Activated naive CD8-positive, alpha-beta T cell (primary cell): ENCODE results near the gene LEMD1.

Experiments
- H3K27ac Mint-ChIP-seq: one replicate; pipeline ENCODE4 v1.8.0; 2021; ENCODE audit warnings: mixed read lengths
- H3K27me3 Mint-ChIP-seq: one replicate; pipeline ENCODE4 v1.8.0; 2021; ENCODE audit warnings: mixed read lengths
- H3K36me3 Mint-ChIP-seq: one replicate; pipeline ENCODE4 v1.8.0; 2021; ENCODE audit warnings: mixed read lengths
- H3K4me1 Mint-ChIP-seq: one replicate; pipeline ENCODE4 v1.8.0; 2021; ENCODE audit warnings: low read depth, mixed read lengths
- H3K4me3 Mint-ChIP-seq: one replicate; pipeline ENCODE4 v1.8.0; 2021; ENCODE audit warnings: mild to moderate bottlenecking, mixed read lengths
- H3K9me3 Mint-ChIP-seq: one replicate; pipeline ENCODE4 v1.8.0; 2021; ENCODE audit warnings: low read depth, mixed read lengths

The LEMD1 gene

GRCh38 chr1:205421798-205422197 lies at the start of gene LEMD1:
TSS of gene LEMD1 (minus strand) at chr1:205422056. CDS start at chr1:205420536, 1,520 bp downstream.
- no peak within 1 kb of the TSS for H3K4me3 Mint-ChIP-seq
- no peaks in the 10 kb centered on the region for H3K36me3 Mint-ChIP-seq
- H3K9me3 Mint-ChIP-seq = no peaks in the 10 kb centered on the region
- peaks cover 14% of the 10 kb centered on the region for H3K27me3 Mint-ChIP-seq
- H3K4me1 Mint-ChIP-seq = no peaks in the 10 kb centered on the region
- H3K27ac Mint-ChIP-seq = no peak within 1 kb of the TSS

GRCh38 chr1:205470131-205470530 lies 48.3 kb upstream of the LEMD1 start:
- Mint-ChIP-seq H3K4me1 (peaks cover 8% of the 10 kb centered on the region), H3K36me3 (peaks cover 6% of the 10 kb centered on the region), H3K27ac (no peak overlapping the region)

GRCh38 chr1:205466595-205467220 lies 44.9 kb upstream of the LEMD1 start:
- Mint-ChIP-seq H3K27me3 (peaks cover 7% of the 10 kb centered on the region), H3K27ac (no peak overlapping the region), H3K4me3 (no peak overlapping the region), H3K36me3 (no peaks in the 10 kb centered on the region), H3K4me1 (no peaks in the 10 kb centered on the region), H3K9me3 (no peaks in the 10 kb centered on the region)

More at GRCh38 chr1:205470131-205470530, 48.3 kb upstream of the LEMD1 start:
- H3K27me3 Mint-ChIP-seq = peaks cover 25% of the 10 kb centered on the region
- H3K4me3 Mint-ChIP-seq = no peak overlapping the region
- peaks cover 6% of the 10 kb centered on the region for H3K9me3 Mint-ChIP-seq

- H3K27ac Mint-ChIP-seq = no peak overlapping the region
- H3K4me1 Mint-ChIP-seq = no peaks in the 10 kb centered on the region
- H3K4me3 Mint-ChIP-seq = no peak overlapping the region
- H3K27me3 Mint-ChIP-seq = peaks cover 11% of the 10 kb centered on the region
- H3K9me3 Mint-ChIP-seq = no peaks in the 10 kb centered on the region
- no peaks in the 10 kb centered on the region for H3K36me3 Mint-ChIP-seq
Measured at GRCh38 chr1:205465392-205465791, 43.5 kb upstream of the LEMD1 start.

- H3K36me3 Mint-ChIP-seq = no peaks in the 10 kb centered on the region
- peaks cover 12% of the 10 kb centered on the region for H3K4me1 Mint-ChIP-seq
- H3K9me3 Mint-ChIP-seq = no peaks in the 10 kb centered on the region
- H3K27ac Mint-ChIP-seq = no peak overlapping the region
- H3K4me3 Mint-ChIP-seq = no peak overlapping the region
- peaks cover 38% of the 10 kb centered on the region for H3K27me3 Mint-ChIP-seq
Measured at GRCh38 chr1:205458777-205459566, 37.1 kb upstream of the LEMD1 start.

GRCh38 chr1:205456868-205457745 lies 35.3 kb upstream of the LEMD1 start:
- Mint-ChIP-seq H3K27ac (no peak overlapping the region), H3K36me3 (no peaks in the 10 kb centered on the region), H3K9me3 (no peaks in the 10 kb centered on the region), H3K4me3 (peak overlapping the region; percentile 60), H3K27me3 (peaks cover 48% of the 10 kb centered on the region), H3K4me1 (peaks cover 12% of the 10 kb centered on the region)

GRCh38 chr1:205456383-205456867 lies 34.6 kb upstream of the LEMD1 start:
- Mint-ChIP-seq H3K4me3 (peak overlapping the region; percentile 86), H3K9me3 (no peaks in the 10 kb centered on the region), H3K4me1 (peaks cover 12% of the 10 kb centered on the region), H3K36me3 (no peaks in the 10 kb centered on the region), H3K27ac (no peak overlapping the region), H3K27me3 (peaks cover 47% of the 10 kb centered on the region)

GRCh38 chr1:205455581-205456382 lies 33.9 kb upstream of the LEMD1 start, which contains the start of gene BLACAT1:
TSS of gene BLACAT1 (minus strand) at chr1:205456045.
- Mint-ChIP-seq H3K9me3 (no peaks in the 10 kb centered on the region), H3K4me3 (peak within 1 kb of the TSS; percentile 86), H3K27ac (no peak within 1 kb of the TSS), H3K27me3 (peaks cover 43% of the 10 kb centered on the region), H3K36me3 (no peaks in the 10 kb centered on the region), H3K4me1 (peaks cover 12% of the 10 kb centered on the region)

GRCh38 chr1:205454903-205455335 lies 33.1 kb upstream of the LEMD1 start:
- no peak overlapping the region for H3K27ac Mint-ChIP-seq
- H3K36me3 Mint-ChIP-seq = no peaks in the 10 kb centered on the region
- H3K27me3 Mint-ChIP-seq = peaks cover 39% of the 10 kb centered on the region
- H3K4me3 Mint-ChIP-seq = no peak overlapping the region
- H3K4me1 Mint-ChIP-seq = peaks cover 12% of the 10 kb centered on the region
- no peaks in the 10 kb centered on the region for H3K9me3 Mint-ChIP-seq

GRCh38 chr1:205453466-205453865 lies 31.6 kb upstream of the LEMD1 start:
- Mint-ChIP-seq H3K9me3 (no peaks in the 10 kb centered on the region), H3K4me1 (peaks cover 12% of the 10 kb centered on the region), H3K27me3 (peaks cover 32% of the 10 kb centered on the region), H3K27ac (no peak overlapping the region), H3K4me3 (no peak overlapping the region), H3K36me3 (no peaks in the 10 kb centered on the region)

GRCh38 chr1:205452933-205453332 lies 31.1 kb upstream of the LEMD1 start:
- H3K4me1 Mint-ChIP-seq = peaks cover 12% of the 10 kb centered on the region
- no peaks in the 10 kb centered on the region for H3K9me3 Mint-ChIP-seq
- no peak overlapping the region for H3K4me3 Mint-ChIP-seq
- H3K27ac Mint-ChIP-seq = no peak overlapping the region
- H3K27me3 Mint-ChIP-seq = peaks cover 28% of the 10 kb centered on the region
- no peaks in the 10 kb centered on the region for H3K36me3 Mint-ChIP-seq

- no peaks in the 10 kb centered on the region for H3K9me3 Mint-ChIP-seq
- no peak overlapping the region for H3K4me3 Mint-ChIP-seq
- H3K4me1 Mint-ChIP-seq = peaks cover 10% of the 10 kb centered on the region
- H3K27me3 Mint-ChIP-seq = peaks cover 23% of the 10 kb centered on the region
- H3K36me3 Mint-ChIP-seq = no peaks in the 10 kb centered on the region
- H3K27ac Mint-ChIP-seq = no peak overlapping the region
Measured at GRCh38 chr1:205452364-205452763, 30.5 kb upstream of the LEMD1 start.

GRCh38 chr1:205451759-205452164 lies 29.9 kb upstream of the LEMD1 start:
- no peaks in the 10 kb centered on the region for H3K36me3 Mint-ChIP-seq
- H3K27me3 Mint-ChIP-seq = peaks cover 23% of the 10 kb centered on the region
- no peak overlapping the region for H3K27ac Mint-ChIP-seq
- H3K4me3 Mint-ChIP-seq = no peak overlapping the region
- H3K4me1 Mint-ChIP-seq = peaks cover 10% of the 10 kb centered on the region
- H3K9me3 Mint-ChIP-seq = no peaks in the 10 kb centered on the region

GRCh38 chr1:205451202-205451601 lies 29.3 kb upstream of the LEMD1 start:
- H3K4me1 Mint-ChIP-seq = peaks cover 6% of the 10 kb centered on the region

More at GRCh38 chr1:205451202-205451601, 29.3 kb upstream of the LEMD1 start:
- Mint-ChIP-seq H3K27ac (no peak overlapping the region), H3K9me3 (no peaks in the 10 kb centered on the region), H3K27me3 (peaks cover 21% of the 10 kb centered on the region), H3K4me3 (no peak overlapping the region), H3K36me3 (no peaks in the 10 kb centered on the region)
